Measurements from ENCODE around the gene TP53RK. TPM values are rescaled to one million over a fixed set of nuclear protein-coding genes. Genes with fewer than 3 reads are reported as not detected.
A peak's percentile ranks its signal among the peaks of the same experiment; 100 is the strongest.

The TP53RK gene
- total and polyA plus RNA-seq, 2 of the 13 experiments (the other 11 are each of a cell fraction or from before 2014, with no cell fraction given), result 12.9 to 25.5 TPM

- TF ChIP-seq ZBTB46 (CRISPR knock-in tag; IDR thresholded peaks at IDR 0.05; ENCODE audit: borderline replicate concordance) (0 out of 2 replicates have a peak, but pooled peaks have one; percentile 38), ELF1 (CRISPR knock-in tag; IDR thresholded peaks at IDR 0.05) (0 out of 2 replicates have a peak, but pooled peaks have one; percentile 0), ZFP41 (CRISPR knock-in tag; IDR thresholded peaks at IDR 0.05; ENCODE audit: borderline replicate concordance) (no peak), HHEX (CRISPR knock-in tag; IDR thresholded peaks at IDR 0.05) (peak; percentile 63), SOX13 (IDR thresholded peaks at IDR 0.05) (peak; percentile 51; the same call in 1 of the 2 replicates), SOX13 (CRISPR knock-in tag; conservative IDR thresholded peaks at IDR 0.05 in 1 of 2, IDR thresholded peaks at IDR 0.05 in 1 of 2) (peak in 1 of 2 experiments; percentile 68; a peak in 2 of 4 replicates), GTF3A (CRISPR knock-in tag; conservative IDR thresholded peaks at IDR 0.05) (no peak), TEAD3 (CRISPR knock-in tag; optimal IDR thresholded peaks at IDR 0.05; ENCODE audit: borderline replicate concordance) (peak; percentile 30), ZNF839 (CRISPR knock-in tag; IDR thresholded peaks at IDR 0.05; ENCODE audit: borderline replicate concordance) (0 out of 2 replicates have a peak, but pooled peaks have one; percentile 31), KAT7 (CRISPR knock-in tag; IDR thresholded peaks at IDR 0.05; ENCODE audit: borderline replicate concordance) (no peak), PAXIP1 (CRISPR knock-in tag; conservative IDR thresholded peaks at IDR 0.05) (no peak), HNF4A (CRISPR knock-in tag; IDR thresholded peaks at IDR 0.05) (peak; percentile 48; the same call in 1 of the 2 replicates), HMGA1 (CRISPR knock-in tag; conservative IDR thresholded peaks at IDR 0.05) (no peak), NPAS2 (CRISPR knock-in tag; IDR thresholded peaks at IDR 0.05; ENCODE audit: borderline replicate concordance) (no peak), ZNF232 (CRISPR knock-in tag; IDR thresholded peaks at IDR 0.05; ENCODE audit: borderline replicate concordance) (peak; percentile 95), JDP2 (CRISPR knock-in tag; IDR thresholded peaks at IDR 0.05; ENCODE audit: borderline replicate concordance) (no peak), NCOA5 (CRISPR knock-in tag; IDR thresholded peaks at IDR 0.05) (no peak)
- TF ChIP-seq, protein P1, sequence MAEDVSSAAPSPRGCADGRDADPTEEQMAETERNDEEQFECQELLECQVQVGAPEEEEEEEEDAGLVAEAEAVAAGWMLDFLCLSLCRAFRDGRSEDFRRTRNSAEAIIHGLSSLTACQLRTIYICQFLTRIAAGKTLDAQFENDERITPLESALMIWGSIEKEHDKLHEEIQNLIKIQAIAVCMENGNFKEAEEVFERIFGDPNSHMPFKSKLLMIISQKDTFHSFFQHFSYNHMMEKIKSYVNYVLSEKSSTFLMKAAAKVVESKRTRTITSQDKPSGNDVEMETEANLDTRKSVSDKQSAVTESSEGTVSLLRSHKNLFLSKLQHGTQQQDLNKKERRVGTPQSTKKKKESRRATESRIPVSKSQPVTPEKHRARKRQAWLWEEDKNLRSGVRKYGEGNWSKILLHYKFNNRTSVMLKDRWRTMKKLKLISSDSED (CRISPR knock-in tag; IDR thresholded peaks at IDR 0.05), result peak; percentile 34; the same call in 1 of the 2 replicates
- TF ChIP-seq, protein P2, sequence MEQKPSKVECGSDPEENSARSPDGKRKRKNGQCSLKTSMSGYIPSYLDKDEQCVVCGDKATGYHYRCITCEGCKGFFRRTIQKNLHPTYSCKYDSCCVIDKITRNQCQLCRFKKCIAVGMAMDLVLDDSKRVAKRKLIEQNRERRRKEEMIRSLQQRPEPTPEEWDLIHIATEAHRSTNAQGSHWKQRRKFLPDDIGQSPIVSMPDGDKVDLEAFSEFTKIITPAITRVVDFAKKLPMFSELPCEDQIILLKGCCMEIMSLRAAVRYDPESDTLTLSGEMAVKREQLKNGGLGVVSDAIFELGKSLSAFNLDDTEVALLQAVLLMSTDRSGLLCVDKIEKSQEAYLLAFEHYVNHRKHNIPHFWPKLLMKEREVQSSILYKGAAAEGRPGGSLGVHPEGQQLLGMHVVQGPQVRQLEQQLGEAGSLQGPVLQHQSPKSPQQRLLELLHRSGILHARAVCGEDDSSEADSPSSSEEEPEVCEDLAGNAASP (CRISPR knock-in tag; IDR thresholded peaks at IDR 0.05; ENCODE audit: borderline replicate concordance), result peak; percentile 17; the same call in 1 of the 2 replicates
- TF ChIP-seq, protein P3, sequence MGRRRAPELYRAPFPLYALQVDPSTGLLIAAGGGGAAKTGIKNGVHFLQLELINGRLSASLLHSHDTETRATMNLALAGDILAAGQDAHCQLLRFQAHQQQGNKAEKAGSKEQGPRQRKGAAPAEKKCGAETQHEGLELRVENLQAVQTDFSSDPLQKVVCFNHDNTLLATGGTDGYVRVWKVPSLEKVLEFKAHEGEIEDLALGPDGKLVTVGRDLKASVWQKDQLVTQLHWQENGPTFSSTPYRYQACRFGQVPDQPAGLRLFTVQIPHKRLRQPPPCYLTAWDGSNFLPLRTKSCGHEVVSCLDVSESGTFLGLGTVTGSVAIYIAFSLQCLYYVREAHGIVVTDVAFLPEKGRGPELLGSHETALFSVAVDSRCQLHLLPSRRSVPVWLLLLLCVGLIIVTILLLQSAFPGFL (CRISPR knock-in tag; IDR thresholded peaks at IDR 0.05), result no peak
These were observed 51.7 kb downstream of the TP53RK start (continued) for GRCh38 chr20:46637427-46638133.

Measured in HepG2 (cell line).